Head of caudate nucleus (tissue), 42 donors: ENCODE data around the gene PRKAG1.

Experiments used
- DNase-seq, 42 donors: peaks; one replicate each; pipeline versions ENCODE4 v3.0.0 to v3.0.0-alpha.2; 2020 to 2021; ENCODE audit warnings: mixed read lengths in 7 of 42
- intact Hi-C: fragments of 100-400 bp; cut with DNase I; formaldehyde crosslinking; loops from one replicate; pipeline ENCODE4 v1.15.0; 2022

The PRKAG1 gene

DNA sequence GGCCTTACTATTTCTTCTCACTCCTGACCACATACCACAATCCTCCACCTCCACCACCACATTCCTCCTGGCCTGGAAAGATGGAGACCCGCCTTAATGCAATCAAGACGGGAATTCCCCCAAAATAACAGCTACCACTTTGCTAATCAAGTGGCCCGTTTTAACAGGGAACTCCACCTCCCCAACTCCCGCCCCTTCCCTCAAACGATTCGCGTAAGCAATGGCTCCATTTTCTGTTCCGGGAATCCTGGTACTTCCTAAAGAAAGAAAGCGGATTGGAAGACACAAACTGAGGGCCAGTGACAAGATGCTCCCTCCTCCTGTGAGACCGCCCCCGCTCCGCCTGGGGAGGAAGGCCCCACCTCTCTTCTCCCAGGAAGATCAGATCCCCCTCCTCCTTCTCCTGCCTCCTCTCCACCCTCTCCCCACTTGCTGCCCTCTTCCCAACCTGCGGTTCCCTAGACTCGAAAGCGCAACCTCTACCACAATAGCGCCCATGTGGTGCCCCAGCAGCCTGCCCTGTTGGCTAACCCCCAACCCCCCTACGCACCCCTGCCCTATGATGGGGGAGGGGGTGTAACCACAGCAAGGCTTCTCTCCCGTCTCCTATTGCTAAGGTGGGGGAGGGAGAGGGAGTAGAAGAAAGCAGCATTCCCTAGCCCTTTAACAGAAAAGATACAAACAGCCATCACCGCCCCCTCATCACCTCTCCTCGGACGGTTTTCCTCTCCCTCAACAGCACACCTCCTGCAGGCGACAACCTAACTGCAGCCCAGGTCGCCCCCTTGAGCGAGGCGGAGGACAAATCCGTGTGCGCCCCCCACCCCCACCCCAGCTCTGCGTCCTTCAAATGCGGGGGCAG, 62.1 kb downstream of the PRKAG1 start:
- DNase-seq: peak; percentile 54 to 95 (median 83)
- intact Hi-C loops: no loop called here

DNA sequence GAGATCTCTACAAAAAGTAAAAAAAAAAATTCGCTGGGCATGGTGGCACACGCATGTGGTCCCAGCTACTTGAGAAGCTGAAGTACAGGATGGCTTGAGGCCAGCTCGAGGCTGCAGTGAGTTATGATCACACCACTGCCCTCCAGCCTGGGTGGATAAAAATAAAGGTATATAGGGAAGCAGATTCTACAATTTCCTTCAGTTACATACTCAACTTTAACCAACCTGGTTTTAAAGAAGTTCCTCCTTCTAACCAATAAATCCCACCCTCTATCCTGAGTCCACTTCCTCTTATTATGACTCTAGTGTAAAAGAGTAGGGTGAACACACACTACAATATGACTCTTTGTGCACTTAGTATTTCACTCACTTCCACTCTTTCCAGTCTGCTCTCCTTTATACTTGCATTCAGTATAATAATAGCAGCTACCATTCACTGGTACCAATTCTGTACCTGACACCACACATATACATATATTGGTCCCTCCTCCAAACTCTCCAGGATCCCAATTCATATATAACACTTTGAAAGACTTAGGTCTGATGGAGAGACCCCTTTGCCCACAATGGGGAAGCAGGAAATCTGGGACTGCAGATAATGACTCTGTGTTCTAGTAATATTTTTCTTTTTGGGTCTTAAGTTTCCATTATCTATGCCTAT, 63.6 kb downstream of the PRKAG1 start:
- intact Hi-C loops: no loop called here

DNA sequence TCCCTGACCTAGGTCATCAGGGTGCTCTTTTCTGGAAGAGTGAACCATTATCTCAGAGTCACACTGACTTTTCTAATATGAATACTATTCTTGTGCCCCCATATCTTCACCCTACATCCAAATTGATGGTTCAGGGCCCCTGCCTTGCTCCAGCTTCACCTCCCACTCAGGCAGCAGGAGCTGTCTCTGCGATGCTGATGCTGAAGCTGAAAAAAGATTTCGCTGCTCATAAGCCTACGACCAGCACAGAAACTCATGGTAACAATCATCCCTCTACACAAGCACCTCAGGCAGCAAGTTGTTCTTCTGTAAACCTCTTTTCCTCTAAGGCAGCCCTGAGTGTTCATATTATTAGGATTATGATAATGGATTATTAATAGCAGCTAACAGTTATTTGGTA, 64.5 kb downstream of the PRKAG1 start:
- intact Hi-C loops: no loop called here
- peak in 7 of 42 donors; percentile 27 to 68 (median 46) for DNase-seq

More for the DNA sequence above, 63.6 kb downstream of the PRKAG1 start:
- DNase-seq: no peak

DNA sequence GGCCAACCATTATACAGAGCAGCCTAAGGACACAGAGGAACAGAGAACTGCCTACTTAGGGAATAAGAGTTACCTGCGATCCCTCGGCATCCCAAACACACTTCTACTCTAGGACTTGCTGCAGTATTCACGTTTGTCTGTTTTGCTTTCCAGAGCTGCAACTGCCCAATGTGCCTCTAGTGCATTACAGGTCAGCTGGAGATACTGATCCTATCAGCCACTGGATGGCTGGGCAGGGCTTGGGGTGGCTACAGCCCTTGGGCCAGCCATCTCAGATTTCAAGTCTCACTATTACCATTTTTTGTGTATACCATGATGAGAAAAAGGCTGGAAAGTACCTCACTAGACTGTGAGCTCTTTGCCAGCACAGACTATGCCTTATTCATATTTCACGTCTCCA, 65.9 kb downstream of the PRKAG1 start:
- intact Hi-C loops: no loop called here
- no peak for DNase-seq
